IMR-90 (cell line): ENCODE measurements around the gene OXLD1. TPM values are rescaled to one million over a fixed set of nuclear protein-coding genes. Genes with fewer than 3 reads are reported as not detected.
A peak's percentile ranks its signal among the peaks of the same experiment; 100 is the strongest.

ENCODE experiments used
- ATAC-seq: fragments of 200-7000 bp; cut with Tn5 transposase; 2 replicates; pipeline ENCODE4 v1.9.1; 2020; ENCODE audit warnings: low read depth, mild to moderate bottlenecking, moderate library complexity
- BruUV-seq: library from RNA; stranded (reverse); fragments of 400-500 nt; replicated peaks from 2 replicates; lab custom pipeline; 2021; lab: Mats Ljungman, UMichigan
- CTCF ChIA-PET: fragments of 300-600 bp; formaldehyde crosslinking; extraction: SDS; loops from one replicate; lab custom pipeline; 2021; ENCODE audit warnings: antibody characterized with exemption; lab: Yijun Ruan, JAX
- POLR2A ChIA-PET: fragments of 300-600 bp; sonication (Branson Sonifier 250); formaldehyde crosslinking; loops from one replicate; lab custom pipeline; 2022; ENCODE audit warnings: antibody characterized with exemption; ENCODE audit not compliant: unreplicated experiment; lab: Charles Lee
- DNase-seq: peaks from one replicate; pipeline ENCODE4 v3.0.0; 2013
- H2AFZ ChIP-seq: replicated peaks from 2 replicates; pipeline ENCODE3; 2013; ENCODE audit warnings: low read length, mild to moderate bottlenecking; ENCODE audit not compliant: poor library complexity
- H2AK5ac ChIP-seq: 2 replicates; pipeline ENCODE4 v1.6.1; 2013; ENCODE audit warnings: low read depth, low read length, inconsistent platforms
- H2AK9ac ChIP-seq: replicated peaks from 2 replicates; pipeline ENCODE3; 2013; ENCODE audit warnings: mild to moderate bottlenecking, low read depth, low read length, moderate library complexity; ENCODE audit not compliant: poor library complexity
- H2BK120ac ChIP-seq: 2 replicates; pipeline ENCODE4 v1.6.1; 2013; ENCODE audit warnings: low read depth, low read length, inconsistent platforms
- H2BK15ac ChIP-seq: 3 replicates; pipeline ENCODE4 v1.6.1; 2013; ENCODE audit warnings: low read depth, low read length, inconsistent platforms
- H2BK20ac ChIP-seq: 2 replicates; pipeline ENCODE4 v1.6.1; 2013; ENCODE audit warnings: low read depth, mild to moderate bottlenecking, inconsistent platforms, low read length, moderate library complexity
- H2BK5ac ChIP-seq: 2 replicates; pipeline ENCODE4 v1.6.1; 2013; ENCODE audit warnings: mild to moderate bottlenecking, low read depth, low read length, inconsistent platforms; ENCODE audit not compliant: poor library complexity, severe bottlenecking
- H3K14ac ChIP-seq: replicated peaks from 2 replicates; pipeline ENCODE4 v1.6.1; 2013; ENCODE audit warnings: low read depth, low read length, inconsistent platforms
- H3K18ac ChIP-seq: 2 replicates; pipeline ENCODE4 v1.6.1; 2013; ENCODE audit warnings: low read depth, low read length, control low read depth
- H3K23ac ChIP-seq: 2 replicates; pipeline ENCODE4 v1.6.1; 2013; ENCODE audit warnings: low read depth, low read length, inconsistent platforms
- H3K27ac ChIP-seq: 2 replicates; pipeline ENCODE4 v1.5.1; 2013; ENCODE audit warnings: mild to moderate bottlenecking, control low read depth, low read length; ENCODE audit not compliant: insufficient read depth
- H3K27me3 ChIP-seq: 2 replicates; pipeline ENCODE4 v1.6.1; 2013; ENCODE audit warnings: low read length; ENCODE audit not compliant: control insufficient read depth, insufficient read depth
- H3K36me3 ChIP-seq: 2 replicates; pipeline ENCODE4 v1.6.1; 2013; ENCODE audit warnings: low read length, mixed read lengths; ENCODE audit not compliant: control insufficient read depth, insufficient read depth
- H3K4ac ChIP-seq: 2 replicates; pipeline ENCODE4 v1.6.1; 2013; ENCODE audit warnings: low read depth, low read length, inconsistent platforms
- H3K4me1 ChIP-seq: 2 replicates; pipeline ENCODE4 v1.6.1; 2013; ENCODE audit warnings: low read length, mixed read lengths; ENCODE audit not compliant: control insufficient read depth, insufficient read depth
- H3K4me2 ChIP-seq: 2 replicates; pipeline ENCODE4 v1.6.1; 2013; ENCODE audit warnings: low read depth, mild to moderate bottlenecking, control low read depth, low read length, moderate library complexity
- H3K4me3 ChIP-seq: 2 replicates; pipeline ENCODE4 v1.5.1; 2013; ENCODE audit warnings: low read depth, mild to moderate bottlenecking, control low read depth, low read length, moderate library complexity; ENCODE audit not compliant: insufficient read depth
- H3K56ac ChIP-seq: 2 replicates; pipeline ENCODE4 v1.6.1; 2013; ENCODE audit warnings: low read length, inconsistent platforms; ENCODE audit not compliant: insufficient read depth; ENCODE audit errors: extremely low read depth
- H3K79me1 ChIP-seq, 2 experiments: 2 replicates each; pipeline ENCODE4 v1.6.1; 2013; ENCODE audit warnings: low read length in 2 of 2, inconsistent platforms in 1 of 2, low read depth in 1 of 2
- H3K9ac ChIP-seq: 2 replicates; pipeline ENCODE4 v1.6.1; 2013; ENCODE audit warnings: low read depth, low read length, control low read depth
- H3K9me1 ChIP-seq: 2 replicates; pipeline ENCODE4 v1.6.1; 2013; ENCODE audit warnings: low read length, inconsistent platforms; ENCODE audit not compliant: insufficient read depth
- H3K9me3 ChIP-seq: 2 replicates; pipeline ENCODE4 v1.6.1; 2013; ENCODE audit warnings: low read length; ENCODE audit not compliant: control insufficient read depth, insufficient read depth
- H4K20me1 ChIP-seq: 2 replicates; pipeline ENCODE4 v1.6.1; 2013; ENCODE audit warnings: low read length, inconsistent platforms; ENCODE audit not compliant: insufficient read depth
- H4K5ac ChIP-seq: 2 replicates; pipeline ENCODE4 v1.6.1; 2013; ENCODE audit warnings: mild to moderate bottlenecking, low read depth, low read length, control low read depth
- H4K8ac ChIP-seq, 2 experiments: 2 replicates each; pipeline ENCODE4 v1.6.1; 2013; ENCODE audit warnings: low read depth in 2 of 2, low read length in 2 of 2, control low read depth in 1 of 2, inconsistent platforms in 1 of 2
- H4K91ac ChIP-seq: 2 replicates; pipeline ENCODE4 v1.6.1; 2013; ENCODE audit warnings: low read depth, low read length, inconsistent platforms; ENCODE audit not compliant: insufficient read depth
- CEBPB ChIP-seq: IDR thresholded peaks from 2 replicates; pipeline ENCODE4 v1.6.1; 2012; ENCODE audit warnings: low read depth, low read length, improper control_type of control experiment
- FOS ChIP-seq: fragments of 150-350 bp; IDR thresholded peaks from 2 replicates; pipeline ENCODE4 v1.6.1; 2016; ENCODE audit warnings: low read depth, low read length
- RAD21 ChIP-seq: IDR thresholded peaks from 2 replicates; pipeline ENCODE4 v1.6.1; 2012; ENCODE audit warnings: low read length, improper control_type of control experiment
- SMC3 ChIP-seq: fragments of 150-350 bp; IDR thresholded peaks from 2 replicates; pipeline ENCODE4 v1.6.1; 2016; ENCODE audit warnings: low read depth, mild to moderate bottlenecking, antibody characterized with exemption, low read length, moderate library complexity
- WGBS, 2 experiments: methylation state at CpG; one replicate each; pipeline versions ENCODE4 v1.1.5 to v1.1.7; 2013; ENCODE audit warnings: missing lambda C conversion rate in 2 of 2; ENCODE audit not compliant: insufficient read length in 1 of 2; ENCODE audit errors: extremely low coverage in 2 of 2; 5-methylcytosine and 5-hydroxymethylcytosine counted together
- dilution Hi-C: fragments of 300-500 bp; cut with HindIII; formaldehyde crosslinking; loops from one replicate; pipeline ENCODE4 v1.14.3; 2018; ENCODE audit warnings: low sequenced_read_pairs; ENCODE audit not compliant: unreplicated experiment
- in situ Hi-C: fragments of 300-500 bp; cut with MboI; formaldehyde crosslinking; loops from 3 replicates; pipeline ENCODE4 v1.14.3; 2019; ENCODE audit warnings: low sequenced_read_pairs, inconsistent platforms, mixed read lengths
- intact Hi-C: fragments of 100-400 bp; cut with micrococcal nuclease; formaldehyde crosslinking; loops from 2 replicates; pipeline ENCODE4 v1.10.0; 2022
- polyA plus RNA-seq, 3 experiments: library from polyadenylated mRNA; depleted of rRNA; stranded (reverse); fragments of >200 nt; gene quantifications; 2 replicates each; pipeline ENCODE4 v1.2.3, GENCODE V29; 2012; ENCODE audit warnings: low replicate concordance in 1 of 3
- total RNA-seq: library from RNA; depleted of rRNA; stranded (reverse); fragments of >200 nt; gene quantifications from 2 replicates; pipeline ENCODE4 v1.2.3, GENCODE V29; 2012
- TF ChIP-seq, protein P1 (sequence below): conservative IDR thresholded peaks from 2 replicates; pipeline ENCODE4 v1.5.1; 2012; ENCODE audit warnings: mild to moderate bottlenecking, low read depth, low read length, improper control_type of control experiment

Gene OXLD1
- total and polyA plus RNA-seq, 2 of the 4 experiments (the other 2 are of a cell fraction): 9.9 to 22.3 TPM

DNA sequence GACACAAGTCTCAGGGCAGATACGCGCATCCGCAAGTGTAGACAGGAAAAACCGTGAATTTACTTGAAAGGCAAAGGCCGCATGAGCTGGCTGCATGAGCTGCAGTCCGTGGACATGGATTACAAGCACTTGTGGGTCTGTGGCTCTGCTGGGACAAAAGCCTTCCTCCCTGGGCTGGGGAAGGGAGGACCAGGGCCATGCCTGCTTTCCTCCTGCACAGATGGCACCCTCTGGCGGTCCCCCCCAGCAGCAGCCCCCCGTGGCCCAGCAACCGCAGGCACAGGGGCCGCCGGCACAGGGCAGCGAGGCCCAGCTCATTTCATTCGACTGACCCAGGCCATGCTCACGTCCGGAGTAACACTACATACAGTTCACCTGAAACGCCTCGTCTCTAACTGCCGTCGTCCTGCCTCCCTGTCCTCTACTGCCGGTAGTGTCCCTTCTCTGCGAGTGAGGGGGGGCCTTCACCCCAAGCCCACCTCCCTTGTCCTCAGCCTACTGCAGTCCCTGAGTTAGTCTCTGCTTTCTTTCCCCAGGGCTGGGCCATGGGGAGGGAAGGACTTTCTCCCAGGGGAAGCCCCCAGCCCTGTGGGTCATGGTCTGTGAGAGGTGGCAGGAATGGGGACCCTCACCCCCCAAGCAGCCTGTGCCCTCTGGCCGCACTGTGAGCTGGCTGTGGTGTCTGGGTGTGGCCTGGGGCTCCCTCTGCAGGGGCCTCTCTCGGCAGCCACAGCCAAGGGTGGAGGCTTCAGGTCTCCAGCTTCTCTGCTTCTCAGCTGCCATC lies 35.1 kb upstream of the OXLD1 start:
- dilution Hi-C loops (no loop called here), in situ Hi-C loops (no loop called here), intact Hi-C loops (no loop called here)
- BruUV-seq: TSS peak; percentile 37
- POLR2A ChIA-PET: no interaction called here
- Histone ChIP-seq H2AK9ac (peak overlapping the region; percentile 4), H3K4ac (no peak overlapping the region), H2BK5ac (no peak overlapping the region), H3K4me1 (peaks cover 7% of the 10 kb centered on the region), H3K9ac (no peak overlapping the region), H3K23ac (no peak overlapping the region), H3K79me1 (peaks cover 15 to 65% of the 10 kb centered on the region in 2 experiments), H3K27ac (no peak overlapping the region), H2AFZ (peak overlapping the region; percentile 21), H2BK20ac (no peak overlapping the region), H3K56ac (no peak overlapping the region), H4K5ac (no peak overlapping the region), H2AK5ac (no peak overlapping the region), H3K27me3 (no peaks in the 10 kb centered on the region), H3K4me3 (no peak overlapping the region), H4K8ac (no peak overlapping the region), H2BK15ac (no peak overlapping the region), H3K14ac (no peak overlapping the region), H2BK120ac (no peak overlapping the region), H3K18ac (no peak overlapping the region), H3K9me1 (no peaks in the 10 kb centered on the region), H4K20me1 (peaks cover 54% of the 10 kb centered on the region), H3K9me3 (no peaks in the 10 kb centered on the region), H3K36me3 (peaks cover 42% of the 10 kb centered on the region), H4K91ac (no peak overlapping the region), H3K4me2 (no peak overlapping the region; the same call in 1 of the 2 replicates)
- CTCF ChIA-PET: no interaction called here
- no peak for ATAC-seq
- WGBS, 2 experiments: 89% methylated on average over 13 of the region's 23 CpGs; no CpG with 5 or more reads in 1 of the 2 experiments
- no peak for DNase-seq
- no peak for TF ChIP-seq SMC3
- no peak for TF ChIP-seq CEBPB
- 0 out of 2 replicates have a peak, but pooled peaks have one; percentile 5 for TF ChIP-seq RAD21
- no peak for TF ChIP-seq FOS
- TF ChIP-seq, protein P1, sequence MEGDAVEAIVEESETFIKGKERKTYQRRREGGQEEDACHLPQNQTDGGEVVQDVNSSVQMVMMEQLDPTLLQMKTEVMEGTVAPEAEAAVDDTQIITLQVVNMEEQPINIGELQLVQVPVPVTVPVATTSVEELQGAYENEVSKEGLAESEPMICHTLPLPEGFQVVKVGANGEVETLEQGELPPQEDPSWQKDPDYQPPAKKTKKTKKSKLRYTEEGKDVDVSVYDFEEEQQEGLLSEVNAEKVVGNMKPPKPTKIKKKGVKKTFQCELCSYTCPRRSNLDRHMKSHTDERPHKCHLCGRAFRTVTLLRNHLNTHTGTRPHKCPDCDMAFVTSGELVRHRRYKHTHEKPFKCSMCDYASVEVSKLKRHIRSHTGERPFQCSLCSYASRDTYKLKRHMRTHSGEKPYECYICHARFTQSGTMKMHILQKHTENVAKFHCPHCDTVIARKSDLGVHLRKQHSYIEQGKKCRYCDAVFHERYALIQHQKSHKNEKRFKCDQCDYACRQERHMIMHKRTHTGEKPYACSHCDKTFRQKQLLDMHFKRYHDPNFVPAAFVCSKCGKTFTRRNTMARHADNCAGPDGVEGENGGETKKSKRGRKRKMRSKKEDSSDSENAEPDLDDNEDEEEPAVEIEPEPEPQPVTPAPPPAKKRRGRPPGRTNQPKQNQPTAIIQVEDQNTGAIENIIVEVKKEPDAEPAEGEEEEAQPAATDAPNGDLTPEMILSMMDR: 0 out of 2 replicates have a peak, but pooled peaks have one; percentile 13
